ENCODE measurements around the gene TBPL2.
"Not testable (repeated sequence)": the region's sequence is repeated elsewhere in the genome, so short reads cannot be mapped to it uniquely, and the experiment has no call there.

Gene TBPL2

GRCh38 chr14:55425091-55425490 is 15.3 kb downstream of the TBPL2 start:
- no peak overlapping the region for H3K27ac ChIP-seq (replicated peaks)
- no peak for TF ChIP-seq CTCF (IDR thresholded peaks at IDR 0.05; ENCODE audit: insufficient read depth, low read length)
- TF ChIP-seq SPI1 (IDR thresholded peaks at IDR 0.05; ENCODE audit: borderline replicate concordance, low read depth): no peak
- no peak for TF ChIP-seq REST (IDR thresholded peaks at IDR 0.05; ENCODE audit: insufficient replicate concordance, low read depth)
- TF ChIP-seq GABPA (IDR thresholded peaks at IDR 0.05; ENCODE audit: low read depth): no peak
- no peak for TF ChIP-seq POLR2AphosphoS5 (IDR thresholded peaks at IDR 0.05; ENCODE audit: low read depth)
- H3K27me3 ChIP-seq (ENCODE audit: insufficient read depth, poor library complexity, severe bottlenecking): no peaks in the 10 kb centered on the region
- DNase-seq (ENCODE audit: low read depth in 1 of 2, low spot score in 1 of 2): no peak
- no peak overlapping the region for H3K4me3 ChIP-seq (replicated peaks; ENCODE audit: insufficient read depth, low read length)

- H3K4me3 ChIP-seq (replicated peaks; ENCODE audit: insufficient read depth, low read length): no peak overlapping the region
- no peak overlapping the region for H3K27ac ChIP-seq (replicated peaks)
- no peak for DNase-seq (ENCODE audit: low read depth in 1 of 2, low spot score in 1 of 2)
- no peaks in the 10 kb centered on the region for H3K27me3 ChIP-seq (ENCODE audit: insufficient read depth, poor library complexity, severe bottlenecking)
- TF ChIP-seq SPI1 (IDR thresholded peaks at IDR 0.05; ENCODE audit: borderline replicate concordance, low read depth) (no peak), CTCF (IDR thresholded peaks at IDR 0.05; ENCODE audit: insufficient read depth, low read length) (no peak), GABPA (IDR thresholded peaks at IDR 0.05; ENCODE audit: low read depth) (no peak), POLR2AphosphoS5 (IDR thresholded peaks at IDR 0.05; ENCODE audit: low read depth) (no peak), REST (IDR thresholded peaks at IDR 0.05; ENCODE audit: insufficient replicate concordance, low read depth) (no peak)
Measured at GRCh38 chr14:55423969-55424368, 16.4 kb downstream of the TBPL2 start.

- DNase-seq (ENCODE audit: low read depth in 1 of 2, low spot score in 1 of 2); H3K4me3 ChIP-seq (replicated peaks; ENCODE audit: insufficient read depth, low read length); H3K27me3 ChIP-seq (ENCODE audit: insufficient read depth, poor library complexity, severe bottlenecking); H3K27ac ChIP-seq (replicated peaks): not testable (repeated sequence)
Measured at GRCh38 chr14:55422338-55422737, 18.1 kb downstream of the TBPL2 start.

- TF ChIP-seq REST (IDR thresholded peaks at IDR 0.05; ENCODE audit: insufficient replicate concordance, low read depth): no peak
- no peaks in the 10 kb centered on the region for H3K27me3 ChIP-seq (ENCODE audit: insufficient read depth, poor library complexity, severe bottlenecking)
- H3K27ac ChIP-seq (replicated peaks): no peak overlapping the region
- no peak for DNase-seq (ENCODE audit: low read depth in 1 of 2, low spot score in 1 of 2)
- no peak overlapping the region for H3K4me3 ChIP-seq (replicated peaks; ENCODE audit: insufficient read depth, low read length)
Measured at GRCh38 chr14:55419663-55420062, 20.8 kb downstream of the TBPL2 start.
